Stomach (tissue), 4 donors: ENCODE measurements around the gene GGT6.

Source experiments
- POLR2A ChIP-seq, 4 donors: fragments of 450-650 bp; IDR thresholded peaks; one replicate each; pipeline ENCODE4 v1.6.1; 2016; ENCODE audit warnings: antibody characterized with exemption in 4 of 4, control low read depth in 2 of 4, mild to moderate bottlenecking in 1 of 4, moderate library complexity in 1 of 4
- TF ChIP-seq, protein P1 (sequence below), 7 experiments: fragments of 450-650 bp in 4 of 7; fragments of 200-600 bp in 3 of 7; sonication (generic) in 3 of 7; IDR thresholded peaks; one replicate each; pipeline ENCODE4 v1.5.1; 2016 to 2019; ENCODE audit warnings: antibody characterized with exemption in 7 of 7, control low read depth in 2 of 7, mild to moderate bottlenecking in 1 of 7

DNA sequence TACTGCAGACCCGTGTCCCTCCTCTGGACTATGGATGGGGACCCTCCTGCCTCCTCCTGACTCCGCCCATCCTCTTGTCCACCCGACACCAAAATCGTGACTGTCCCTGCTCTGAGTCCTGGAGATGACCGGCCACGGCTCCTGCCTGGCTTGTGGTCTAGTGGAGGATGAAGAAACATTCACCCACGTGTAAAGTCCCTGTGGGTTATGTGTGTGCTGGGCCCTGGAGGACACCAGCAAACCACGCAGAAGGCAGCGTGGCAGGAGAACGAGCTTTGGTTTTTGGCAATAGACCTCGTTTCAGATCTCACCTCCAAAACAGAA lies 49.8 kb downstream of the GGT6 start:
- TF ChIP-seq, protein P1, sequence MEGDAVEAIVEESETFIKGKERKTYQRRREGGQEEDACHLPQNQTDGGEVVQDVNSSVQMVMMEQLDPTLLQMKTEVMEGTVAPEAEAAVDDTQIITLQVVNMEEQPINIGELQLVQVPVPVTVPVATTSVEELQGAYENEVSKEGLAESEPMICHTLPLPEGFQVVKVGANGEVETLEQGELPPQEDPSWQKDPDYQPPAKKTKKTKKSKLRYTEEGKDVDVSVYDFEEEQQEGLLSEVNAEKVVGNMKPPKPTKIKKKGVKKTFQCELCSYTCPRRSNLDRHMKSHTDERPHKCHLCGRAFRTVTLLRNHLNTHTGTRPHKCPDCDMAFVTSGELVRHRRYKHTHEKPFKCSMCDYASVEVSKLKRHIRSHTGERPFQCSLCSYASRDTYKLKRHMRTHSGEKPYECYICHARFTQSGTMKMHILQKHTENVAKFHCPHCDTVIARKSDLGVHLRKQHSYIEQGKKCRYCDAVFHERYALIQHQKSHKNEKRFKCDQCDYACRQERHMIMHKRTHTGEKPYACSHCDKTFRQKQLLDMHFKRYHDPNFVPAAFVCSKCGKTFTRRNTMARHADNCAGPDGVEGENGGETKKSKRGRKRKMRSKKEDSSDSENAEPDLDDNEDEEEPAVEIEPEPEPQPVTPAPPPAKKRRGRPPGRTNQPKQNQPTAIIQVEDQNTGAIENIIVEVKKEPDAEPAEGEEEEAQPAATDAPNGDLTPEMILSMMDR (IDR thresholded peaks at IDR 0.05), result no peak
- no peak for TF ChIP-seq POLR2A (IDR thresholded peaks at IDR 0.05)
